Measurements from ENCODE around the gene PHOX2A. TPM values are rescaled to one million over a fixed set of nuclear protein-coding genes. Genes with fewer than 3 reads are reported as not detected.
A peak's percentile ranks its signal among the peaks of the same experiment; 100 is the strongest.

The PHOX2A gene
- total and polyA plus RNA-seq, 4 experiments from 2014 or later = not detected

- H3K36me3 ChIP-seq (ENCODE audit: insufficient read depth, low read length) = no peaks in the 10 kb centered on the region
- ChIA-PET CTCF (ENCODE audit: partially characterized antibody) (no interaction called here), POLR2A (ENCODE audit: partially characterized antibody) (no interaction called here)
- no peak overlapping the region for H3K4me3 ChIP-seq (ENCODE audit: low read length in 2 of 2)
- intact Hi-C loops (cut with micrococcal nuclease) = no loop called here
- peaks cover 18 to 41% (median 26%) of the 10 kb centered on the region in 4 donors for H3K4me1 Mint-ChIP-seq
- H3K27ac Mint-ChIP-seq = no peak overlapping the region
- peaks cover 41% of the 10 kb centered on the region for H3K27me3 ChIP-seq (ENCODE audit: insufficient read depth, low read length)
- DNase-seq = no peak
- peaks cover 22% of the 10 kb centered on the region for H3K4me1 ChIP-seq (ENCODE audit: insufficient read depth, low read length)
- H3K4me3 Mint-ChIP-seq = peak overlapping the region in 4 of 8 donors; percentile 4 to 31 (median 13)
- H3K27me3 Mint-ChIP-seq = peaks cover 36 to 37% of the 10 kb centered on the region in 2 donors
- H3K36me3 Mint-ChIP-seq = peaks cover 0 to 2% of the 10 kb centered on the region in 2 donors
- H3K9me3 ChIP-seq (ENCODE audit: control insufficient read depth in 1 of 2, low read length in 2 of 2) = no peaks in the 10 kb centered on the region
- H3K9me3 Mint-ChIP-seq = peaks cover 0 to 2% (median 0%) of the 10 kb centered on the region in 8 donors
- H3K27ac ChIP-seq (ENCODE audit: low read depth, low read length) = no peak overlapping the region
Observed at GRCh38 chr11:72242141-72242540, 1.8 kb downstream of the PHOX2A start.

DNA sequence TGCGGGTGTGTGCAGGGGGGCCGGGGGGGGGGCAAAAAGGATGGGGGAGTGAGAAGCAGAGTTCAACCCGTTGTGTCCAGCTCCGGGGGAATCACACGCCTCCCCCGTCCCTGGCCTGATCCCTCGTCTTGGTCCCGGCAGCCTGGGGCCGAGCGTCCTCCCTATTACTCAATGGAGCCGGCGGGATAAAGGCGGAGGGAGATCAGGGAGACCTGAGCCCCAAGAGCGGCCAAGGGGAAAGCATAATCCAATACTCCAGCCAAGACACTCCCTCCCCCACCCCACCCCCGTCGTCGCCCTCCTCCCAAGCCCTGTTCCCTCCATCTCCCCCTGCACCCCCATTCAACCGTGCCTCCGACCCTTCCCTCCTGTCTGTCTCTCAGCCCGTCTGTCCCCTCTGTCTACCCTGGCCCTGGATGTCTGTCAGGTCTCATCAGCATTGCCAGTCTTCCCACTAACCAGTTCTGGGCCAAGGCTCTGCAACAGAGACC lies 2.6 kb downstream of the PHOX2A start:
- H3K27me3 Mint-ChIP-seq = peaks cover 36 to 37% of the 10 kb centered on the region in 2 donors
- DNase-seq = no peak
- Histone ChIP-seq H3K9me3 (ENCODE audit: control insufficient read depth in 1 of 2, low read length in 2 of 2) (no peaks in the 10 kb centered on the region), H3K4me1 (ENCODE audit: insufficient read depth, low read length) (peaks cover 22% of the 10 kb centered on the region), H3K36me3 (ENCODE audit: insufficient read depth, low read length) (no peaks in the 10 kb centered on the region), H3K27me3 (ENCODE audit: insufficient read depth, low read length) (peaks cover 41% of the 10 kb centered on the region), H3K27ac (ENCODE audit: low read depth, low read length) (no peak overlapping the region), H3K4me3 (ENCODE audit: low read length in 2 of 2) (no peak overlapping the region)
- intact Hi-C loops (cut with micrococcal nuclease) = no loop called here
- POLR2A ChIA-PET (ENCODE audit: partially characterized antibody) = interaction anchor here (0.8 kb wide), 1 partner anchor 17 kb away, joined by 3 read pairs; the partner anchor contains the start of gene INPPL1
- H3K27ac Mint-ChIP-seq = no peak overlapping the region
- peaks cover 18 to 41% (median 26%) of the 10 kb centered on the region in 4 donors for H3K4me1 Mint-ChIP-seq
- H3K36me3 Mint-ChIP-seq = peaks cover 4 to 10% of the 10 kb centered on the region in 2 donors
- H3K9me3 Mint-ChIP-seq = peaks cover 0 to 2% (median 0%) of the 10 kb centered on the region in 8 donors
- CTCF ChIA-PET (ENCODE audit: partially characterized antibody) = interaction anchor here (1.3 kb wide), 1 partner anchor 263 kb away, joined by 5 read pairs; no protein-coding TSS in a partner anchor
- peak overlapping the region in 2 of 8 donors; percentile 64 to 81 for H3K4me3 Mint-ChIP-seq

DNA sequence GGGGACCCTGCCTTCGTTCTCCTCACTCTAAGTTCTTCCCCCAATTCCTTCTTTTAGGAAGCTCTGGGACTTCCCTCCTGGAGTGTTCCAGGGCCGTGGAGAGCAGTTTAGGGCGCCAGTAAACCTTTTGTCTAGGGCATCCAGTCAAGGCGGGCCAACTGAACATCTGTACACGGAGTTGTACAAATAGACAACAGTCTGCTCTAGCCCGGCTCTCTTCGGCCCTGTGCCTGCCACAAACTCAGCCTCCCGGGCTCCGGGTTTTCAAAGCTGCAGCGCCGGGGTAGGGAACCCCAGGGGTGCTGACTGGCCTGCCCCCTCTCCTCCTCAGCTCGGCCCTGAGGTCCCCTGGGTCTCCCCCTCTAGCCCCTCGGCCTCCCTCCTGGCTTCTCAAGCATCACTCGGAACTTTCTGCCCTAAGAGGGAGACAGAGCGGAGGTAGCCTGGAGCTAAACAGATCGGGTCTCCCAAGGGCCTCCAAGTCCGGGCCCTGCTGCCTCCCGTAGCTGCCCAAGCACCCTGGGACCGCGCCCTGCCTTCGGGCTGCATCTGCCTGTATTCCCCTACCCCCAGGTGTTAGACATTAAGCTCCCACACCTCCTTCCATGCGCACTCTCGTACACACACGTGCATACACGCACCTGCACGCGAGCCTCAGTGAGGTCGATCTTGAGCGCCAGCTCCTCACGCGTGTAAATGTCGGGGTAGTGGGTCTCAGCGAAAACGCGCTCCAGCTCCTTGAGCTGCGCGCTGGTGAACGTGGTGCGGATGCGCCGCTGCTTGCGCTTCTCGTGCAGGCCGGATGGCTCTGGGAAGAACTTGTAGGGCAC lies 3.3 kb downstream of the PHOX2A start:
- Histone ChIP-seq H3K36me3 (ENCODE audit: insufficient read depth, low read length) (no peaks in the 10 kb centered on the region), H3K4me1 (ENCODE audit: insufficient read depth, low read length) (peaks cover 22% of the 10 kb centered on the region), H3K27ac (ENCODE audit: low read depth, low read length) (no peak overlapping the region), H3K27me3 (ENCODE audit: insufficient read depth, low read length) (peaks cover 39% of the 10 kb centered on the region), H3K4me3 (ENCODE audit: low read length in 2 of 2) (no peak overlapping the region), H3K9me3 (ENCODE audit: control insufficient read depth in 1 of 2, low read length in 2 of 2) (no peaks in the 10 kb centered on the region)
- CTCF ChIA-PET (ENCODE audit: partially characterized antibody) = interaction anchor here (1.3 kb wide), 1 partner anchor 263 kb away, joined by 5 read pairs; no protein-coding TSS in a partner anchor
- H3K36me3 Mint-ChIP-seq = peaks cover 4 to 15% of the 10 kb centered on the region in 2 donors
- peaks cover 36 to 37% of the 10 kb centered on the region in 2 donors for H3K27me3 Mint-ChIP-seq
- peak in 2 of 5 donors; percentile 4 to 11 for DNase-seq
- POLR2A ChIA-PET (ENCODE audit: partially characterized antibody) = interaction anchor here (0.8 to 1.0 kb wide), 2 partner anchors 16 to 17 kb away, joined by 3 to 5 read pairs; partner anchors contain the start of gene INPPL1
- H3K4me1 Mint-ChIP-seq = peaks cover 18 to 41% (median 26%) of the 10 kb centered on the region in 4 donors
- intact Hi-C loops (cut with micrococcal nuclease) = no loop called here
- H3K27ac Mint-ChIP-seq = peak overlapping the region in 3 of 7 donors; percentile 43 to 63 (median 52)
- peak overlapping the region; percentile 1 to 84 (median 68) for H3K4me3 Mint-ChIP-seq
- peaks cover 0 to 2% (median 0%) of the 10 kb centered on the region in 8 donors for H3K9me3 Mint-ChIP-seq

- H3K36me3 ChIP-seq (ENCODE audit: insufficient read depth, low read length) = peaks cover 6% of the 10 kb centered on the region
- no peak for DNase-seq
- CTCF ChIA-PET (ENCODE audit: partially characterized antibody) = interaction anchor here (1.3 kb wide), 1 partner anchor 262 kb away, joined by 5 read pairs; no protein-coding TSS in a partner anchor
- H3K36me3 Mint-ChIP-seq = peaks cover 4 to 21% of the 10 kb centered on the region in 2 donors
- peaks cover 0 to 2% (median 0%) of the 10 kb centered on the region in 8 donors for H3K9me3 Mint-ChIP-seq
- intact Hi-C loops (cut with micrococcal nuclease) = no loop called here
- no peak overlapping the region for H3K4me3 ChIP-seq (ENCODE audit: low read length in 2 of 2)
- no peak overlapping the region for H3K27ac ChIP-seq (ENCODE audit: low read depth, low read length)
- peak overlapping the region in 6 of 8 donors; percentile 1 to 84 (median 76) for H3K4me3 Mint-ChIP-seq
- peak overlapping the region in 2 of 7 donors; percentile 52 to 63 for H3K27ac Mint-ChIP-seq
- H3K4me1 Mint-ChIP-seq = peaks cover 18 to 40% (median 26%) of the 10 kb centered on the region in 4 donors
- H3K4me1 ChIP-seq (ENCODE audit: insufficient read depth, low read length) = peaks cover 22% of the 10 kb centered on the region
- POLR2A ChIA-PET (ENCODE audit: partially characterized antibody) = interaction anchor here (1.0 kb wide), 1 partner anchor 17 kb away, joined by 5 read pairs; no protein-coding TSS in a partner anchor
- peaks cover 36 to 37% of the 10 kb centered on the region in 2 donors for H3K27me3 Mint-ChIP-seq
- peaks cover 33% of the 10 kb centered on the region for H3K27me3 ChIP-seq (ENCODE audit: insufficient read depth, low read length)
- no peaks in the 10 kb centered on the region for H3K9me3 ChIP-seq (ENCODE audit: control insufficient read depth in 1 of 2, low read length in 2 of 2)
Observed at GRCh38 chr11:72239849-72240460, 4.0 kb downstream of the PHOX2A start.

GRCh38 chr11:72239313-72239848 lies 4.6 kb downstream of the PHOX2A start:
- CTCF ChIA-PET (ENCODE audit: partially characterized antibody) = interaction anchor here (2.9 kb wide), 1 partner anchor 56 kb away, joined by 12 read pairs; no protein-coding TSS in a partner anchor
- Histone ChIP-seq H3K27me3 (ENCODE audit: insufficient read depth, low read length) (peaks cover 29% of the 10 kb centered on the region), H3K4me1 (ENCODE audit: insufficient read depth, low read length) (peaks cover 20% of the 10 kb centered on the region), H3K36me3 (ENCODE audit: insufficient read depth, low read length) (peaks cover 9% of the 10 kb centered on the region), H3K4me3 (ENCODE audit: low read length in 2 of 2) (no peak overlapping the region), H3K27ac (ENCODE audit: low read depth, low read length) (no peak overlapping the region), H3K9me3 (ENCODE audit: control insufficient read depth in 1 of 2, low read length in 2 of 2) (no peaks in the 10 kb centered on the region)
- H3K4me1 Mint-ChIP-seq = peaks cover 13 to 35% (median 21%) of the 10 kb centered on the region in 4 donors
- peak overlapping the region in 1 of 7 donors; percentile 30 for H3K27ac Mint-ChIP-seq
- peaks cover 30 to 31% of the 10 kb centered on the region in 2 donors for H3K27me3 Mint-ChIP-seq
- DNase-seq = no peak
- H3K4me3 Mint-ChIP-seq = peak overlapping the region in 6 of 8 donors; percentile 22 to 80 (median 56)
- POLR2A ChIA-PET (ENCODE audit: partially characterized antibody) = no interaction called here
- peaks cover 0 to 2% (median 0%) of the 10 kb centered on the region in 8 donors for H3K9me3 Mint-ChIP-seq
- intact Hi-C loops (cut with micrococcal nuclease) = no loop called here
- H3K36me3 Mint-ChIP-seq = peaks cover 4 to 26% of the 10 kb centered on the region in 2 donors

- Mint-ChIP-seq H3K36me3 (peaks cover 4 to 33% of the 10 kb centered on the region in 2 donors), H3K27me3 (peaks cover 30 to 31% of the 10 kb centered on the region in 2 donors), H3K4me1 (peaks cover 12 to 34% (median 21%) of the 10 kb centered on the region in 4 donors), H3K4me3 (peak overlapping the region in 1 of 8 donors; percentile 59), H3K9me3 (peaks cover 0 to 2% (median 0%) of the 10 kb centered on the region in 8 donors), H3K27ac (peak overlapping the region in 1 of 7 donors; percentile 20)
- no peak overlapping the region for H3K4me3 ChIP-seq (ENCODE audit: low read length in 2 of 2)
- H3K27me3 ChIP-seq (ENCODE audit: insufficient read depth, low read length) = peaks cover 26% of the 10 kb centered on the region
- no peak for DNase-seq
- CTCF ChIA-PET (ENCODE audit: partially characterized antibody) = interaction anchor here (0.8 to 4.9 kb wide), 7 partner anchors 15 to 262 kb away, joined by 3 to 40 read pairs (median 7); partner anchors contain the start of gene INPPL1
- H3K9me3 ChIP-seq (ENCODE audit: control insufficient read depth in 1 of 2, low read length in 2 of 2) = no peaks in the 10 kb centered on the region
- POLR2A ChIA-PET (ENCODE audit: partially characterized antibody) = interaction anchor here (3.6 kb wide), 1 partner anchor 14 kb away, joined by 36 read pairs; the partner anchor contains the start of gene INPPL1
- intact Hi-C loops (cut with micrococcal nuclease) = loop anchor here (1.0 kb wide), 1 partner anchor 15 kb away; no protein-coding TSS in a partner anchor
- peaks cover 18% of the 10 kb centered on the region for H3K4me1 ChIP-seq (ENCODE audit: insufficient read depth, low read length)
- no peak overlapping the region for H3K27ac ChIP-seq (ENCODE audit: low read depth, low read length)
- H3K36me3 ChIP-seq (ENCODE audit: insufficient read depth, low read length) = peaks cover 16% of the 10 kb centered on the region
Observed at GRCh38 chr11:72238492-72239312, 5.3 kb downstream of the PHOX2A start.

Measured in CD4-positive, alpha-beta memory T cell (primary cell).